Stimulated activated CD4-positive, alpha-beta T cell treated with anti-CD3 and anti-CD28 coated beads, TNF-alpha, amount 100 ng/mL, for 4 hours (primary cell): ENCODE measurements around the gene ESPL1.
"Not testable (repeated sequence)": the region's sequence is repeated elsewhere in the genome, so short reads cannot be mapped to it uniquely, and the experiment has no call there.

Experiments used
- DNase-seq, 3 experiments: peaks; one replicate each; pipeline ENCODE4 v3.0.0-alpha.2; 2020; ENCODE audit warnings: low read depth in 3 of 3

Gene ESPL1

GRCh38 chr12:53299101-53299453, 31.0 kb downstream of the ESPL1 start:
- DNase-seq: peak in 2 of 3 experiments; percentile 12 to 14

GRCh38 chr12:53299454-53300180, 31.5 kb downstream of the ESPL1 start, which contains the start of gene MYG1:
TSS of gene MYG1 (plus strand) at chr12:53299695. CDS start at chr12:53299738, 43 bp downstream.
- peak; percentile 58 to 68 (median 63) for DNase-seq

- no peak for DNase-seq
Observed at GRCh38 chr12:53300187-53300586, 32.1 kb downstream of the ESPL1 start.

- no peak for DNase-seq
Observed at GRCh38 chr12:53302903-53303302, 34.8 kb downstream of the ESPL1 start.

- DNase-seq: no peak
Observed at GRCh38 chr12:53306826-53307225, 38.7 kb downstream of the ESPL1 start.

GRCh38 chr12:53308276-53308675, 40.2 kb downstream of the ESPL1 start:
- DNase-seq: no peak

GRCh38 chr12:53313996-53314395, 45.9 kb downstream of the ESPL1 start:
- DNase-seq: no peak

- DNase-seq: no peak
Observed at GRCh38 chr12:53320352-53321195, 52.5 kb downstream of the ESPL1 start.

GRCh38 chr12:53324113-53324778, 56.1 kb downstream of the ESPL1 start:
- peak in 2 of 3 experiments; percentile 30 to 33 for DNase-seq

- peak; percentile 70 to 74 (median 72) for DNase-seq
Observed at GRCh38 chr12:53324779-53325510, 56.8 kb downstream of the ESPL1 start.

GRCh38 chr12:53325511-53326061, 57.5 kb downstream of the ESPL1 start:
- DNase-seq: peak in 1 of 3 experiments; percentile 9

GRCh38 chr12:53326460-53327185, 58.5 kb downstream of the ESPL1 start:
- no peak for DNase-seq

GRCh38 chr12:53327435-53328042, 59.4 kb downstream of the ESPL1 start:
- DNase-seq: no peak

GRCh38 chr12:53328043-53328435, 59.9 kb downstream of the ESPL1 start:
- DNase-seq: no peak

- DNase-seq: no peak
Observed at GRCh38 chr12:53330671-53331070, 62.6 kb downstream of the ESPL1 start.

GRCh38 chr12:53332339-53332738, 64.2 kb downstream of the ESPL1 start:
- not testable (repeated sequence) for DNase-seq

GRCh38 chr12:53332744-53333143, 64.6 kb downstream of the ESPL1 start:
- no peak for DNase-seq

GRCh38 chr12:53333289-53333688, 65.2 kb downstream of the ESPL1 start:
- no peak for DNase-seq

- no peak for DNase-seq
Observed at GRCh38 chr12:53333845-53334244, 65.7 kb downstream of the ESPL1 start.

- no peak for DNase-seq
Observed at GRCh38 chr12:53334822-53335221, 66.7 kb downstream of the ESPL1 start.
